ENCODE measurements around the gene CCL22.

GRCh38 chr16:57345021-57345420 lies 13.6 kb upstream of the CCL22 start:
- TF ChIP-seq POLR2A (IDR thresholded peaks at IDR 0.05; ENCODE audit: low read depth, low read length) (no peak), POLR2AphosphoS5 (IDR thresholded peaks at IDR 0.05; ENCODE audit: low read depth, low read length) (no peak), SPI1 (IDR thresholded peaks at IDR 0.05; ENCODE audit: low read depth, low read length) (no peak), TAF1 (IDR thresholded peaks at IDR 0.05; ENCODE audit: low read depth, low read length) (no peak), POU2F2 (IDR thresholded peaks at IDR 0.05; ENCODE audit: low read depth, low read length) (no peak), PAX5 (IDR thresholded peaks at IDR 0.05; ENCODE audit: insufficient read depth, low read length, severe bottlenecking) (no peak)

Data from GM12891 (cell line).